CD4-positive, alpha-beta T cell treated with Interleukin-17A for 1 hour (primary cell): ENCODE data around the gene OR10W1.

ENCODE experiments used
- DNase-seq: peaks from one replicate; pipeline ENCODE4 v3.0.0-alpha.2; 2020

OR10W1 gene, protein sequence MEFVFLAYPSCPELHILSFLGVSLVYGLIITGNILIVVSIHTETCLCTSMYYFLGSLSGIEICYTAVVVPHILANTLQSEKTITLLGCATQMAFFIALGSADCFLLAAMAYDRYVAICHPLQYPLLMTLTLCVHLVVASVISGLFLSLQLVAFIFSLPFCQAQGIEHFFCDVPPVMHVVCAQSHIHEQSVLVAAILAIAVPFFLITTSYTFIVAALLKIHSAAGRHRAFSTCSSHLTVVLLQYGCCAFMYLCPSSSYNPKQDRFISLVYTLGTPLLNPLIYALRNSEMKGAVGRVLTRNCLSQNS

GRCh38 chr11:58268142-58268541 is at the start of gene OR10W1:
OR10W1 (minus strand) TSS chr11:58268260; CDS start chr11:58267858, 402 bp downstream.
- DNase-seq: no peak

DNA sequence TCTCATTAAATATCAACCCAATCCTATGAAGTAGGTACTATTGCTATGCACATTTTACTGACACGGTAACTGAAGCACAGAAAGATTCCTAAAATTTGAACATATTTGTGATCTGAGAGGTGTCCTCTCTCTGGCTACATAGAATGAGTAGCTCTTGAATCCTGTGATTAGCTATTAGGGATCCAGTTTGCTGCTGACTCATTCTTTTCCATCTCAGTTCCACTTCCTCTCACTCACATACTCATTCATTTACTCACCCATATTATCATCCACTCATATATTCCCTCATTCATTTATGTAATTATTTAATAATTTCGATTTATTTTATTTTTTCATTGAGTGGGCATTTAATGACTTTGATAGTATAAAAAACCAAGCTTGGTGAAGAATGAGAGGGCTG is 48.1 kb upstream of the OR10W1 start:
- no peak for DNase-seq

- DNase-seq: no peak
Measured at GRCh38 chr11:58301576-58301975, 33.5 kb upstream of the OR10W1 start.

DNA sequence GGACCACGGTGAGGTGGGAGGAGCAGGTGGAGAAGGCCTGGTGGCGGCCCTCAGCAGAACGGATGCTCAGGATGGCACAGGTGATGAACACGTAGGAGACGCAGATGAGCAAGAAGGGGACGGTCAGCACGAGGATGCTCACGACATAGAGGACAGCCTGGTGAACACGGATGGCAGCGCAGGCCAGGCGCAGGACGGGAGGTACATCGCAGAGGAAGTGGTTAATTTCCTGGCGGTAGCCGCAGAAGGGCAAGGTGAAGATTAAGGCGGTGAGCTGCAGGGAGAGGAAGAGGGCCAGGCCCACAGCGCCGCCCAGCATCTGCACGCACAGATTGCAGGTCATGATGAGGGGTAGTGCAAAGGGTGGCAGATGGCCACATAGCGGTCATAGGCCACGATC is 24.0 kb upstream of the OR10W1 start:
- DNase-seq: no peak

GRCh38 chr11:58289266-58289665 is 21.2 kb upstream of the OR10W1 start:
- DNase-seq: no peak

DNA sequence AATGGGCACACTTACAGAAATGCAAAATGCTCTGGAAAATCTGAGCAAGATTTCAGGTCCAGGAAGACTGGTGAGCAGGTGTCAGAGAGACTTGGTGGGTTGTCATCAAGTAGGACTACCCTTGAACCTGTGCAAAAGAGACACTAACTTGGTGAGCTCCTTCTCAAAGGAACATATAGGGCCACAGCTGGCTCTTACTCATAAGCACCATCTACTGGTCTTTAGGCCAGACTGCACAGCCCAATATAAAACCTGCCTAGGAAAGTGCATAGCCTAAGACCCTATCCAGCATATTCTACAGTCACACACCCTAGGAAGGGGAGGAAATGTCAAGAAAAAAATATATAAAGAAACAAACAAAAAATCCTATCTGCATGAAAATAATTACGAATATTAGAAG is 18.2 kb upstream of the OR10W1 start:
- DNase-seq: no peak

DNA sequence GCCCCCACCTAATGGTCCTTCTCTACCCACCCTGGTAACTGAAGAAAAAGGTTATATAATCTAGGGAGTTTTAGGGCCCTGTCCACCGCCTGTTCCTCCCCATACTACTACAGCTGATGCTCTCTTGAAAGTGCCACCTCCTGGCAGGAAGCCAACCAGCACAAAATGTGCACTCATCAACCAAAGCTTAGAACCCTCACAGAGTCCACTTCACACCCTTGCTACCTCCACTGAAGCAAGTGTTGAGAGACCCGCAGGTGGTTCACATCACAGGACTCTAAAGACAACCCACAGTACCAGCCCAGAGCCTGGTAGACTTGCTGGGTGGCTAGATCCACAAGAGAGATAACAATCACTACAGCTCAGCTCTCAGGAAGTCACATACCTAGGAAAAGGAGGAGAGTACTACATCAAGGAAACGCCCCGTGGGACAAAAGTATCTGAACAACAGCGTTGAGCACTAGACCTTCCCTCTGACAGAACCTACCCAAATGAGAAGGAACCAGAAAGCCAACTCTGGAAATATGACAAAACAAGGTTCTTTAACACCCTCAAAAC is 17.5 kb upstream of the OR10W1 start:
- no peak for DNase-seq

GRCh38 chr11:58276151-58276550 is 8.1 kb upstream of the OR10W1 start:
- no peak for DNase-seq

- no peak for DNase-seq
Measured at GRCh38 chr11:58275002-58275401, 6.9 kb upstream of the OR10W1 start.

DNA sequence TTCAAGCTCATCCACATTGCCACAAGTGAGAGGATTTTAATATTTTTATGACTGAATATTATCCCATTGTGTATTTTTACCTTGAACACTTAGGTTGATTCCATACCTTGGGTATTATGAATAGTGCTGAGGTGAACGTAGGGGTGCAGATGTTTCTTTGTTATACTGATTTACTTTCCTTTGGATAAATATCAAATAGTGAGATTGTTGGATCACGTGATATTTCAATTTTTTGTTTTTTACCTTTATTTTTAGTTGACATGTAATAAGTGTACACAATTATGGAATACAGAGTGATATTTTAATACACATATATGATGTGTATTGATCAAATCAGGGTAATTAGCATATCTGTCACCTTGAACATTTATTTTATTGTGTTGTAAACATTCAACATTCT is 8.1 kb downstream of the OR10W1 start:
- no peak for DNase-seq

- DNase-seq: no peak
Measured at GRCh38 chr11:58254936-58255335, 13.1 kb downstream of the OR10W1 start.

- DNase-seq: no peak
Measured at GRCh38 chr11:58243954-58244353, 24.1 kb downstream of the OR10W1 start.

- DNase-seq: no peak
Measured at GRCh38 chr11:58227956-58228615, 40.0 kb downstream of the OR10W1 start.

DNA sequence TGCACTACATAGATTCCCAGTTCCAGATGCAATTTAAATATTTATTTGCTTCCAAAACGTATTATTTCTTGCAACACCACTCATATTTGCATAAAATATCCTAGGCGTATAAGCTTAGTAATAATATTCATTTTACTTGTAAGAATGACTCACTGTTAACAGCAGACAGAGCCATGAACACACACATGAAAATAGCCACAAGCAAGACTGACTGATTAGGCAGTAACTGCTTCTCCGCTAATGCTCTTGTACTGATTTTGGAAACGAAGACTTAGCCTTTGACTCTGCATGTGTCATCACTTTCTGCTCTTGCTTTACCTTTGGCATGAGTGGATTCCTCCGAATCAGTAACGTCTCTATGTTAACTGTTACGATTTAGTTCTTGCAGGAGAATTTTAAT is 45.3 kb downstream of the OR10W1 start:
- no peak for DNase-seq
